Omental fat pad (tissue), 4 donors: ENCODE data around the gene PIWIL4. TPM values are rescaled to one million over a fixed set of nuclear protein-coding genes. Genes with fewer than 3 reads are reported as not detected.

Experiments used
- ATAC-seq: fragments of 150-250 bp; one replicate; pipeline ENCODE4 v1.9.1; 2016; ENCODE audit warnings: mild to moderate bottlenecking, moderate library complexity; ENCODE audit not compliant: low FRiP score
- DNase-seq: peaks from one replicate; pipeline ENCODE4 v3.0.0-alpha.2; 2019; ENCODE audit warnings: low spot score
- CTCF ChIP-seq, 3 donors: fragments of 450-650 bp; IDR thresholded peaks; one replicate each; pipeline ENCODE4 v1.5.1; 2016 to 2017; ENCODE audit warnings: antibody characterized with exemption in 3 of 3, mild to moderate bottlenecking in 3 of 3, moderate library complexity in 2 of 3
- total RNA-seq, 4 donors: library from RNA; depleted of rRNA; stranded (reverse); fragments of >200 nt; gene quantifications; one replicate each; pipeline ENCODE4 v1.1.0, GENCODE V29; 2016

The PIWIL4 gene
- total RNA-seq, 4 donors from 2014 or later = 2.3 to 6.0 (median 2.7) TPM

- no peak for TF ChIP-seq CTCF (IDR thresholded peaks at IDR 0.05)
- ATAC-seq (no peak), DNase-seq (no peak)
These were observed 88.1 kb downstream of the PIWIL4 start for GRCh38 chr11:94655291-94655690.

GRCh38 chr11:94655956-94656355, 88.8 kb downstream of the PIWIL4 start:
- TF ChIP-seq CTCF (IDR thresholded peaks at IDR 0.05) = no peak
- ATAC-seq (no peak), DNase-seq (no peak)

GRCh38 chr11:94656968-94657367, 89.8 kb downstream of the PIWIL4 start:
- DNase-seq (no peak), ATAC-seq (no peak)
- TF ChIP-seq CTCF (IDR thresholded peaks at IDR 0.05) = no peak

GRCh38 chr11:94657629-94658028, 90.5 kb downstream of the PIWIL4 start:
- DNase-seq (no peak), ATAC-seq (no peak)
- no peak for TF ChIP-seq CTCF (IDR thresholded peaks at IDR 0.05)

- no peak for ATAC-seq
- no peak for DNase-seq
- no peak for TF ChIP-seq CTCF (IDR thresholded peaks at IDR 0.05)
These were observed 91.2 kb downstream of the PIWIL4 start for GRCh38 chr11:94658386-94658785.

- DNase-seq (no peak), ATAC-seq (no peak)
- TF ChIP-seq CTCF (IDR thresholded peaks at IDR 0.05) = no peak
These were observed 91.7 kb downstream of the PIWIL4 start for GRCh38 chr11:94658888-94659287.

- ATAC-seq = no peak
- no peak for DNase-seq
- TF ChIP-seq CTCF (IDR thresholded peaks at IDR 0.05) = no peak
These were observed 94.3 kb downstream of the PIWIL4 start for GRCh38 chr11:94661444-94661843.
